K562 (cell line): ENCODE data around the gene ZDHHC22. TPM values are rescaled to one million over a fixed set of nuclear protein-coding genes. Genes with fewer than 3 reads are reported as not detected.

Source experiments
- ATAC-seq: fragments of 200-7000 bp; cut with Tn5 transposase; 3 replicates; pipeline ENCODE4 v1.9.1; 2020; ENCODE audit warnings: moderate library complexity
- BruUV-seq: library from RNA; stranded (reverse); fragments of 400-500 nt; replicated peaks from 2 replicates; lab custom pipeline; 2021; lab: Mats Ljungman, UMichigan
- CTCF ChIA-PET: fragments of 300-600 bp; formaldehyde crosslinking; extraction: SDS; loops from one replicate; lab custom pipeline; 2021; ENCODE audit warnings: low intra/inter-chr PET ratio; lab: Yijun Ruan, JAX
- POLR2A ChIA-PET: fragments of 300-600, 350-650 bp; sonication (Branson Sonifier 250); formaldehyde crosslinking; extraction: SDS; loops from one replicate; lab custom pipeline; 2021; ENCODE audit warnings: antibody characterized with exemption, inconsistent platforms; lab: Yijun Ruan, JAX
- DNase-seq, 4 experiments: peaks; one replicate each; pipeline versions ENCODE4 v3.0.0 to v3.0.0-alpha.2; 2011 to 2018; ENCODE audit warnings: low spot score in 3 of 4, mixed read lengths in 3 of 4; ENCODE audit errors: extremely low read depth in 1 of 4
- FAIRE-seq: peaks from 2 replicates; lab custom pipeline; 2011; peaks lifted over from hg19 to GRCh38; lab: Jason Lieb, UNC
- H2AFZ ChIP-seq: 2 replicates; pipeline ENCODE4 v1.6.0; 2011; ENCODE audit warnings: low read depth, low read length, control low read depth, inconsistent platforms
- H3K27ac ChIP-seq: fragments of 200-600 bp; 3 replicates; pipeline ENCODE4 v1.8.0; 2011; ENCODE audit warnings: low read depth, mild to moderate bottlenecking, control low read depth, inconsistent platforms, low read length, moderate library complexity, mixed read lengths; ENCODE audit errors: extremely low read depth
- H3K27me3 ChIP-seq, 2 experiments: fragments of 300-600 bp in 1 of 2; 2 replicates in 1 of 2; 3 replicates in 1 of 2; pipeline versions ENCODE4 v1.6.0 to v1.8.0; 2011; ENCODE audit warnings: inconsistent platforms in 2 of 2, low read length in 2 of 2, mild to moderate bottlenecking in 1 of 2, mixed read lengths in 1 of 2, moderate library complexity in 1 of 2; ENCODE audit not compliant: control insufficient read depth in 2 of 2, insufficient read depth in 2 of 2
- H3K36me3 ChIP-seq: fragments of 300-600 bp; 3 replicates; pipeline ENCODE4 v1.8.0; 2011; ENCODE audit warnings: mild to moderate bottlenecking, low read length, inconsistent platforms; ENCODE audit not compliant: control insufficient read depth, insufficient read depth
- H3K4me1 ChIP-seq, 2 experiments: fragments of 200-600 bp in 1 of 2; replicated peaks in 1 of 2; 2 replicates in 1 of 2; 3 replicates in 1 of 2; pipeline versions ENCODE4 v1.5.1 to v1.8.0; 2011; ENCODE audit warnings: inconsistent platforms in 2 of 2, low read length in 2 of 2, mild to moderate bottlenecking in 1 of 2, mixed read lengths in 1 of 2, moderate library complexity in 1 of 2; ENCODE audit not compliant: control insufficient read depth in 2 of 2, insufficient read depth in 2 of 2
- H3K4me2 ChIP-seq: 2 replicates; pipeline ENCODE4 v1.6.1; 2011; ENCODE audit warnings: low read length, control low read depth, inconsistent platforms, mixed read lengths; ENCODE audit not compliant: insufficient read depth
- H3K4me3 ChIP-seq: fragments of 200-600 bp; sonication (generic), shearing (Covaris generic); 2 replicates; pipeline ENCODE4 v1.5.1; 2016; ENCODE audit warnings: control low read depth, inconsistent platforms
- H3K79me2 ChIP-seq: fragments of 200-600 bp; 3 replicates; pipeline ENCODE4 v1.8.0; 2011; ENCODE audit warnings: low read length, inconsistent platforms; ENCODE audit not compliant: control insufficient read depth, insufficient read depth
- H3K9ac ChIP-seq, 2 experiments: 2 replicates each; pipeline versions ENCODE4 v1.6.0 to v1.6.1; 2011; ENCODE audit warnings: low read depth in 2 of 2, low read length in 2 of 2, control low read depth in 1 of 2, inconsistent platforms in 1 of 2, mild to moderate bottlenecking in 1 of 2, mixed read lengths in 1 of 2; ENCODE audit not compliant: insufficient read depth in 1 of 2
- H3K9me1 ChIP-seq: one replicate; pipeline ENCODE4 v1.6.0; 2011; ENCODE audit warnings: inconsistent platforms, mild to moderate bottlenecking, low read length, moderate library complexity; ENCODE audit not compliant: control insufficient read depth, insufficient read depth
- H3K9me3 ChIP-seq: replicated peaks from 2 replicates; pipeline ENCODE4 v1.5.1; 2011; ENCODE audit warnings: low read depth, low read length, inconsistent platforms; ENCODE audit not compliant: control insufficient read depth, insufficient read depth
- H4K20me1 ChIP-seq: replicated peaks from 2 replicates; pipeline ENCODE4 v1.6.1; 2011; ENCODE audit warnings: low read length, inconsistent platforms, mixed read lengths; ENCODE audit not compliant: control insufficient read depth, insufficient read depth
- CHD4 ChIP-seq: fragments of 200-600 bp; sonication (generic); IDR thresholded peaks from 3 replicates; pipeline ENCODE4 v1.6.1; 2012; ENCODE audit warnings: low read depth, mild to moderate bottlenecking, mixed read lengths, low read length, inconsistent platforms; ENCODE audit not compliant: insufficient read depth, insufficient replicate concordance, poor library complexity, severe bottlenecking
- HDAC1 ChIP-seq, 2 experiments: fragments of 450-650 bp; IDR thresholded peaks; 2 replicates each; pipeline ENCODE4 v1.6.1; 2016 to 2017; ENCODE audit warnings: inconsistent platforms in 1 of 2, mild to moderate bottlenecking in 1 of 2, moderate library complexity in 1 of 2
- MLX ChIP-seq, 2 experiments: fragments of 450-650 bp in 1 of 2; sonication (generic) in 1 of 2; formaldehyde crosslinking; conservative IDR thresholded peaks; 2 replicates each; pipeline versions ENCODE4 v1.4.0 to v1.8.1; 2020 to 2022; ENCODE audit warnings: mild to moderate bottlenecking in 1 of 2, missing genetic modification reagents in 1 of 2
- RFX5 ChIP-seq: IDR thresholded peaks from 2 replicates; pipeline ENCODE4 v1.6.1; 2011; ENCODE audit warnings: low read depth, mild to moderate bottlenecking, improper control_type of control experiment, low read length
- SFPQ ChIP-seq: fragments of 200-400 bp; formaldehyde crosslinking; IDR thresholded peaks from 2 replicates; pipeline ENCODE4 v1.6.1; 2017; ENCODE audit warnings: mild to moderate bottlenecking, low read depth, low read length, moderate library complexity
- SMC3 ChIP-seq: conservative IDR thresholded peaks from 2 replicates; pipeline ENCODE4 v1.6.1; 2011; ENCODE audit warnings: low read depth, low read length, improper control_type of control experiment; ENCODE audit not compliant: insufficient read depth
- ZNF197 ChIP-seq: fragments of 200-800 bp; sonication (Bioruptor generic); IDR thresholded peaks from 2 replicates; pipeline ENCODE4 v1.6.1; 2016; ENCODE audit warnings: low read depth, missing genetic modification characterization, missing compliant biosample characterization
- ZNF318 ChIP-seq, 2 experiments: fragments of 450-650 bp; IDR thresholded peaks; 2 replicates each; pipeline ENCODE4 v1.6.1; 2016; ENCODE audit warnings: mild to moderate bottlenecking in 2 of 2, borderline replicate concordance in 1 of 2, low read depth in 1 of 2, moderate library complexity in 1 of 2
- WGBS: fragments of 100-300 bp; shearing (Covaris generic); methylation state at CpG from one replicate; pipeline ENCODE4 v1.1.6; 2016; ENCODE audit warnings: low coverage, mixed read lengths; ENCODE audit not compliant: insufficient coverage; ENCODE audit errors: missing lambda C conversion rate; 5-methylcytosine and 5-hydroxymethylcytosine counted together
- in situ Hi-C: fragments of 300-500 bp; cut with MboI; formaldehyde crosslinking; loops from 4 replicates; pipeline ENCODE4 v1.15.0; 2018; ENCODE audit warnings: inconsistent platforms, mixed read lengths
- intact Hi-C: fragments of 100-400 bp; cut with micrococcal nuclease; formaldehyde crosslinking; loops from 2 replicates; pipeline ENCODE4 v1.14.2; 2022
- polyA plus RNA-seq, 8 experiments: library from polyadenylated mRNA; depleted of rRNA in 4 of 8; stranded (reverse) in 5 of 8; unstranded in 3 of 8; fragments of >200 nt; fragmentation: Nextera tagmentation in 2 of 8; fragmentation: Illumina TruSeq in 1 of 8; extraction: Ambion mirVana in 2 of 8; extraction: Trizol in 1 of 8; gene quantifications; 2 replicates each; pipeline versions ENCODE4 v1.2.1 to v1.2.3, GENCODE V29; 2011 to 2014; ENCODE audit warnings: inconsistent platforms in 1 of 8, missing spikeins in 1 of 8
- total RNA-seq, 7 experiments: library from RNA; depleted of rRNA in 6 of 7; stranded (reverse); fragments of >200 nt in 6 of 7; fragmentation: Illumina TruSeq in 2 of 7; extraction: Trizol in 2 of 7; gene quantifications; 2 replicates each; pipeline versions ENCODE4 v1.2.1 to v1.2.3, GENCODE V29; 2011 to 2021; ENCODE audit warnings: low replicate concordance in 1 of 7

The ZDHHC22 gene
- total and polyA plus RNA-seq, 9 of the 15 experiments (the other 6 are each of a cell fraction or from before 2014, with no cell fraction given), result not detected

GRCh38 chr14:77140359-77141213 is 1.0 kb downstream of the ZDHHC22 start:
- POLR2A ChIA-PET, result no interaction called here
- Histone ChIP-seq H3K9ac (no peak overlapping the region), H2AFZ (no peak overlapping the region), H4K20me1 (peaks cover 6% of the 10 kb centered on the region; the same call in 1 of the 2 replicates), H3K4me2 (no peak overlapping the region), H3K9me3 (no peaks in the 10 kb centered on the region), H3K79me2 (no peaks in the 10 kb centered on the region), H3K9me1 (no peaks in the 10 kb centered on the region), H3K27me3 (peaks cover 17 to 48% of the 10 kb centered on the region in 2 experiments), H3K4me3 (no peak overlapping the region), H3K27ac (no peak overlapping the region), H3K36me3 (no peaks in the 10 kb centered on the region), H3K4me1 (peaks cover 0 to 24% of the 10 kb centered on the region in 2 experiments; a peak in 2 of 5 replicates)
- DNase-seq, result no peak
- no peak for ATAC-seq
- CTCF ChIA-PET, result no interaction called here
- intact Hi-C loops (no loop called here), in situ Hi-C loops (no loop called here)
- no TSS peak for BruUV-seq
- FAIRE-seq, result no peak
- WGBS, result 22% methylated on average over 45 of the region's 67 CpGs
- TF ChIP-seq SFPQ, result no peak
- no peak for TF ChIP-seq RFX5
- TF ChIP-seq SMC3, result no peak
- no peak for TF ChIP-seq ZNF197 (CRISPR knock-in tag)
- TF ChIP-seq HDAC1 (IDR thresholded peaks at IDR 0.05), result no peak
- no peak for TF ChIP-seq ZNF318 (IDR thresholded peaks at IDR 0.05; ENCODE audit: borderline replicate concordance in 1 of 2, low read depth in 1 of 2)
- no peak for TF ChIP-seq MLX (CRISPR knock-in tag; conservative IDR thresholded peaks at IDR 0.05)
- TF ChIP-seq CHD4, result no peak
